Measurements from ENCODE around the gene FRRS1L.

Gene FRRS1L

DNA sequence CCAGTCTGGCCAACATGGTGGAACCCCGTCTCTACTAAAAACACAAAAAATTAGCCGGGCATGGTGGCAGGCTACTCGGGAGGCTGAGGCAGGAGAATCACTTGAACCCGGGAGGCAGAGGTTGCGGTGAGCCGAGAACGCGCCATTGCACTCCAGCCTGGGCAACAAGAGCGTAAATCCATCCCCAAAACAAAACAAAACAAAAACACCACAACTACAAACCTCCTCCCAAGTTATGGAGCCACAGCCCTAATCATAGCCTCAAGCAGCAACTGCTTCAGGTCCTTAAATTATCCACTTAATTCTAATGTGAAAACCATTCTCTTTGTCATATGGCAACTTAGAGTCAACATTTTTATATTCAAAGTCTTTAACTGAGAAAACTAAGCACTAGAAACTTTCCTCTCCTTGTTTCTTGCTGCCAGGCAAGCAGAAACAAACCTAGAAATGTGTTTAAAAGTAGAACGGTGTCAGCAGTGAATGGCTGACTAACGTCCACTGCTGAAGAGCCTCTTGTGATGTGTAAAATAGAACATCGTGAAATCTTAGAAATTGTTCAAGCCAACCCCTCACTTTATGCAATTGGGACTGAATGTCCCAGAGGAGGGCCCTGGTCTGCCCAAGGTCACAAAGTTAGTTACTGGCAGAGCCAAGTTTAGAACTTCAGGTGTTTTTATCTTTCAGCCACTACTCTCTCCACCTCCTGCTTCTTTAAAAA, 53.0 kb downstream of the FRRS1L start:
- H3K27me3 Mint-ChIP-seq: no peaks in the 10 kb centered on the region
- H3K9me3 Mint-ChIP-seq: no peaks in the 10 kb centered on the region
- no peak for DNase-seq
- peaks cover 89% of the 10 kb centered on the region for H3K4me1 Mint-ChIP-seq
- H3K36me3 Mint-ChIP-seq (ENCODE audit: low read depth): peaks cover 27% of the 10 kb centered on the region
- ATAC-seq: no peak
- peak overlapping the region; percentile 74 for H3K27ac Mint-ChIP-seq
- peak overlapping the region; percentile 33 for H3K4me3 Mint-ChIP-seq

DNA sequence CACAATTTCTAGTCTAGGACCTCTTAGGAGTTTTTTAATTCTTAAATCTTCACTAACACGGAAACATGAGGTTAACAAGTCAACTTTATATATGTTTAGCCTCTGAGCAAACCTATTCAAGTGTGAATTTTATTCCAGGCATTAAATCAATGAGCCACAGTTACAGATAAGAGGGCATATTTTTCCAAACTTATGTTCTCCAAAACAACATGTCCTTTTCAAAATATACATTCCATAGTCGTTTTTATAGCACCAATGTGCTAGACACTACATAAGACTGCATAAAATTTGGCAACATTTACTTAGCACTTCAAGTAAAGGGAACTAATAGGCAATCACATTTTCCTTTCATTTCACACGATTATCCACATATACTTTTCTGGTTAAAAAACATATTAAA, 53.8 kb downstream of the FRRS1L start:
- H3K4me3 Mint-ChIP-seq: no peak overlapping the region
- H3K36me3 Mint-ChIP-seq (ENCODE audit: low read depth): peaks cover 27% of the 10 kb centered on the region
- H3K27ac Mint-ChIP-seq: peak overlapping the region; percentile 36
- H3K9me3 Mint-ChIP-seq: no peaks in the 10 kb centered on the region
- no peak for ATAC-seq
- H3K27me3 Mint-ChIP-seq: no peaks in the 10 kb centered on the region
- peaks cover 94% of the 10 kb centered on the region for H3K4me1 Mint-ChIP-seq
- no peak for DNase-seq

DNA sequence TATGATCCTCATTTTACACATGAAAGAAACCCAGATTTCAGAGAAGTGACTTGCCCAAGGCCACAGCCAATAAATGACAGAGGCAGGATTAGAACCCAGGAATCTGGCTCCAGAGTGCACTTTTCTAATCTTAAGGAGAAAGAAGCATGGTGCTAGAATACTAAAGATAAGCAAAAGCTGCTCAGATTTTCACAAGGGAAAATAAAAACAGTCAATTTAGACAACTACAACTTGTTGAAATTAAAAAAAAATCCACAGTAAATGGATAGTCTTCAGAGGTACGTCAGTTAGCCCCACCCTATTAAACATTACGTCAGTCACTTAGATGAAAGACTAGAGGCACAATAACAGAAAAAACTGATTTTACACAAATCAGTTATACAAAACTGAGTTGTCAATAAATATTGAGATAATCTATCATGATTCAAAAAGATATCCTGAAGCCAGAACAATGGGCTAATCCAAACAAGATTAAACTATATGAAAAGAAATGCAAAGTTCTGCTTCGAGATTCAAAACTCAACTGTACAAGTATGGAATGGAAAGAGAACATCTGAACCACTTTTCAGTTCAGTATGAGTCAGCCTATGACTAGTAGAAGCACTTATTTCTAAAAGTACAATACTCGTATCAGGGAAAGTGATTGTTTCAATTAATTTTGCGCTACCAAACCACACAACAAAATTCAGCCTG, 56.6 kb downstream of the FRRS1L start:
- Mint-ChIP-seq H3K36me3 (ENCODE audit: low read depth) (peaks cover 20% of the 10 kb centered on the region), H3K4me1 (peaks cover 87% of the 10 kb centered on the region), H3K4me3 (peak overlapping the region; percentile 70), H3K27ac (peak overlapping the region; percentile 90), H3K9me3 (no peaks in the 10 kb centered on the region), H3K27me3 (no peaks in the 10 kb centered on the region)
- DNase-seq (no peak), ATAC-seq (peak; percentile 72)

DNA sequence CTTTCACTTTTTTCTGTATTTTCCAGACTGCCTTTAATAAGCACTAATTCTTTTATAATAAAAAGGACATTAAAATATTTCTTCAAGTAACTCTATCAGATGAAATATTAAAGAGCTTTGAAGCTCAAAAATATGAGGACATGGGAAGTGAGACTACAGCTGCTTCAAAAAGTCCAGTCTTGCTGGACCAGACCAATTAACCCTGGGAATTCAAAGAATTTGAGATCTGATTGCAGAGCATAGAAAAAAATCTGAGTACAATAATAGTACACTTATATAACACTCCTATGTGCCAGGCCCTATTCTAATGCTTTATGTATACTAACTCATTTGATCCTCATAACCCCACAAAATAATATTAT, 57.1 kb downstream of the FRRS1L start:
- peak overlapping the region; percentile 90 for H3K27ac Mint-ChIP-seq
- peaks cover 84% of the 10 kb centered on the region for H3K4me1 Mint-ChIP-seq
- H3K4me3 Mint-ChIP-seq: peak overlapping the region; percentile 70
- no peaks in the 10 kb centered on the region for H3K27me3 Mint-ChIP-seq
- ATAC-seq (no peak), DNase-seq (no peak)
- H3K36me3 Mint-ChIP-seq (ENCODE audit: low read depth): peaks cover 25% of the 10 kb centered on the region
- H3K9me3 Mint-ChIP-seq: no peaks in the 10 kb centered on the region

DNA sequence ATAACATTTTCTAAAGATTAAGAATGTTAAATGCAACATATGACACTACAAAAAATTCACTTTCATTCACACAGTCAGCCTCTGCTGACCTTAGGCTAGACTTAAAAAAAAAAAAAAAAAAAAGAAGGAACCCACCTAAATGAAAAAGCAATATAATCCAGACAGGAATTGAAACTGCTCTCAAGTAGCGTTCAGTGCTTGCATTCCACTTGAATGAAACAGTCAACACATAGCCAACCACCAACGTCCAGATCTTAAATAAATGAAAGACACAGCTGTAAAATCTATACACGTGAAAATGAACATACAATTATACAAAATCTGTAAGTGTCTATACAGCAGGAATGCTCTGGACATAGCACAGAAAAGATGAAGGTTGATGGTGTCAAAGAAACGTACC, 58.7 kb downstream of the FRRS1L start:
- no peak overlapping the region for H3K4me3 Mint-ChIP-seq
- H3K4me1 Mint-ChIP-seq: peaks cover 76% of the 10 kb centered on the region
- ATAC-seq (no peak), DNase-seq (no peak)
- H3K9me3 Mint-ChIP-seq: peaks cover 4% of the 10 kb centered on the region
- H3K27me3 Mint-ChIP-seq: no peaks in the 10 kb centered on the region
- peaks cover 32% of the 10 kb centered on the region for H3K36me3 Mint-ChIP-seq (ENCODE audit: low read depth)
- H3K27ac Mint-ChIP-seq: peak overlapping the region; percentile 65

DNA sequence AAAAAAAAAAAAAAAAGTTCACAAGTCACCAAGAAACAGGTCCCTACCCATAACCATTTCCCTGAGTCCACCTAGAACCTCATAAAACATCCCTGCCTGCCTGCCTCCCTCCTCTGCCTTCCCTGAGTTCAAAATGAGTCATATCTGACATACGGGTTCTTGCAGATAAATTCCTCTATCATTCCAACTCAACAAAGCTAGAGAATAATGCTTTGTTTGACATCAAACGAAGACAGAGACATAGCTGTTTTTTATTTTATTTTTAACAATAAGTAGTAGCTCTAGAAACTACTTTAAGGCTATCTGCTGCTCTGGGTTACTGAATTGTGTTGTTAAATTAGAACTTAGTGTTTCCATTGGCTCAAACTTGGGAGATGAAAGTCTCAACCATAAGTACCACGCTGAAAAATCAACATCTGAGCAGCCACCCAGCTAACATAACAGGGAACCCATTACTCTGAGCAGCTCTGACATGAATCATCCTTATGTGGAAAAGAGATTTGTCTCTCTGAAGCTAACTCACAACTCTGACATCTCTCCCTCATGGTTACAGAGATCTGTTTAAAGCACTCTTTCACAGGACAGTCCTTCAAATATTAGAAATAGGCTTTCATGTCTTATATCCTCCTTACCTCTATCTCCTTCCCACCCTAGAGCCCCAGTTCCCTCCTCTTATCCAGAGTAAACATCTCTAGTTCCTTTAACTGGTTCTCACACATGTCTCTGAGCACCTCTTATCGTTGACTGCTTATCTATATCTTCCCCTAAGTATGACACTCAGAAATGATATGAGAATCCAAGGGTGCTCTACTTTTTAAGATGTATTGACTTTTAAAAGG, 59.4 kb downstream of the FRRS1L start:
- Mint-ChIP-seq H3K4me3 (peak overlapping the region; percentile 27), H3K9me3 (peaks cover 5% of the 10 kb centered on the region), H3K27me3 (no peaks in the 10 kb centered on the region), H3K36me3 (ENCODE audit: low read depth) (peaks cover 39% of the 10 kb centered on the region), H3K27ac (peak overlapping the region; percentile 86), H3K4me1 (peaks cover 75% of the 10 kb centered on the region)
- ATAC-seq (peak; percentile 86), DNase-seq (no peak)

DNA sequence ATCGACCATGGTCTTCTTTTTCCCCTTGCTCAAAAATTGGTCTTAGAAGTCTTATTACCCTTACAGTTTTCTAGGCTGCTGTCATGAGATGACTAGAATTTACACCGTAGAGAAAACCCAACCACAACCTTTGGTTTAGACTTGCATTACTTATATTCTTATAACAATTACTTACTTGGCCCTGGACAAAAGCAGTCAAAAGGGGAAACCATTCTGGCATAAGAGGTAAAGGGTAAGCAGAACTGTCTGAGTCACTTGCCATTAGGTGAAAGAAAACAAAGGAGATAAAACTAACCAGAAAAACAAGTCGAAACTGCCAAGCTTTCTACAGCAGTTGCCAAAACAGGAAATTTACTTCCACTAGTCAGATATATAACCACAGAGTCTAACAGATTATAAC, 65.2 kb downstream of the FRRS1L start:
- Mint-ChIP-seq H3K27ac (peak overlapping the region; percentile 93), H3K9me3 (peaks cover 5% of the 10 kb centered on the region), H3K27me3 (no peaks in the 10 kb centered on the region), H3K4me3 (peak overlapping the region; percentile 32), H3K36me3 (ENCODE audit: low read depth) (peaks cover 62% of the 10 kb centered on the region), H3K4me1 (peaks cover 71% of the 10 kb centered on the region)
- ATAC-seq: peak; percentile 94
- DNase-seq: no peak

DNA sequence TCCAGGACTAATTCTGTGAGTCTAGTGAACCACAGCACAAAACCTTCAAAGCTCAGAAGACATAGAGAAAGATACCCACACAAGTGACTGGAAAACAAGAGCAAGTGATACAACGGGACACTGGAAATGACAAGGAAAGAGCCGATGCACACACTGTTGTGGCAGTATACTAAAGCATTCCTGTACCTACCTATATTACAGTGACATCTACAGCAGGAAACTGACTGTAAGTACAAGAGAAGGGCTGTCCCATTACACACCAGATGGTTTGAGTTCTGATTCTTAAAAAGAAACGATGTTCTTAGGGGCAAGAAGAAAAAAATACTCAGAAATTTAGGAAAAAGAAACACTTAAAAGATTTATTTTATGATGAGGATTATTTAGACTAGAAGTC, 65.8 kb downstream of the FRRS1L start:
- H3K4me1 Mint-ChIP-seq: peaks cover 72% of the 10 kb centered on the region
- DNase-seq: no peak

DNA sequence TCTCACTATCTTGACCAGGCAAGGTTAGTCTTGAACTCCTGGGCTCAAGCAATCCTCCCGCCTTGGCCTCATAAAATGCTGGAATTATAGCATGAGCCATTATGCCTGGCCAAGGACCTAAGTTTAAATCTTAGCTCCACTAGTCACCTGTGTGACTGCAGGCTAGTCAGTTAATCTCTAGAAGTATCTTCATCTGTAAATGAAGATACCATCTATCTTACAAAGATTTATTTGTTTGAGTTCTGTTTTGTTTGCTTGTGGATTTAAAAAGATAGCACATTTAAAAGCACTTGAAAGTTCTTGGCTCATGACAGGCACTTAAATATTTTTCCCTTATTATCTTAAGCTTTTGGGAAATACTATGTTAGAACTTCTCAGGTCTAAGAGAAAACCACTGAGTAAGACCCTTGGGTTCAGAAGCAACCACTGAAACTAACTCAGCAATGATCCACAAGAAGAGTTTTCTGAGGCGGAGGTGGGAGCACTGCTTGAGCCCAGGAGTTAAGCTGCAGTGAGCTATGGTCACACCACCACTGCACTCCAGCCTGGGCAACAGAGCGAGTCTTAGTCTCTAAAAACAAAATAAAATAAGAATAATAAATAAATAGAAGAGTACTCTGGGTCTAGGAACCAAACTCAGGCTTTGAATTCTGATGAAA, 66.4 kb downstream of the FRRS1L start:
- peaks cover 5% of the 10 kb centered on the region for H3K9me3 Mint-ChIP-seq
- no peak for ATAC-seq
- peak overlapping the region; percentile 93 for H3K27ac Mint-ChIP-seq
- peaks cover 76% of the 10 kb centered on the region for H3K4me1 Mint-ChIP-seq
- peaks cover 57% of the 10 kb centered on the region for H3K36me3 Mint-ChIP-seq (ENCODE audit: low read depth)
- H3K27me3 Mint-ChIP-seq: no peaks in the 10 kb centered on the region
- H3K4me3 Mint-ChIP-seq: peak overlapping the region; percentile 32
- DNase-seq: no peak

More for the DNA sequence above, 65.8 kb downstream of the FRRS1L start:
- Mint-ChIP-seq H3K27me3 (no peaks in the 10 kb centered on the region), H3K27ac (peak overlapping the region; percentile 93), H3K4me3 (peak overlapping the region; percentile 32), H3K9me3 (peaks cover 5% of the 10 kb centered on the region), H3K36me3 (ENCODE audit: low read depth) (peaks cover 57% of the 10 kb centered on the region)
- ATAC-seq: peak; percentile 35

DNA sequence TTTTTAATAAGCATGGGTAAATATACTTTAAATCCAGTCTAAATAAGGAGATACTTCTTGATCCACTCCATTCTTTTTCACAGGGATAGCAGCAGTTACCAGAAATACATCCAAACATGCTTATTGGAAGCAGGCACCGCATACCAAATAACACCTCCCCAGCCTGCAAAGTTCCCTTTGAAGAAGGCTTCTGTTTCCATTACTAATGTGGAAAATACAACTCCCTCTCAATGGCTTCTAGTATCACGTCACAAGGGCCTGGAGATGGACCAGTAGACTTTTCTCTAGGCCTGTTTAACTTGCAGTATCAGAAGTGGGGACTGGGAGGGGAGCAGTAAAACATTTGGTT, 68.1 kb downstream of the FRRS1L start:
- DNase-seq (no peak), ATAC-seq (peak; percentile 24)
- Mint-ChIP-seq H3K36me3 (ENCODE audit: low read depth) (peaks cover 57% of the 10 kb centered on the region), H3K27ac (peak overlapping the region; percentile 78), H3K4me1 (peaks cover 84% of the 10 kb centered on the region), H3K4me3 (peak overlapping the region; percentile 22), H3K9me3 (peaks cover 5% of the 10 kb centered on the region), H3K27me3 (no peaks in the 10 kb centered on the region)

DNA sequence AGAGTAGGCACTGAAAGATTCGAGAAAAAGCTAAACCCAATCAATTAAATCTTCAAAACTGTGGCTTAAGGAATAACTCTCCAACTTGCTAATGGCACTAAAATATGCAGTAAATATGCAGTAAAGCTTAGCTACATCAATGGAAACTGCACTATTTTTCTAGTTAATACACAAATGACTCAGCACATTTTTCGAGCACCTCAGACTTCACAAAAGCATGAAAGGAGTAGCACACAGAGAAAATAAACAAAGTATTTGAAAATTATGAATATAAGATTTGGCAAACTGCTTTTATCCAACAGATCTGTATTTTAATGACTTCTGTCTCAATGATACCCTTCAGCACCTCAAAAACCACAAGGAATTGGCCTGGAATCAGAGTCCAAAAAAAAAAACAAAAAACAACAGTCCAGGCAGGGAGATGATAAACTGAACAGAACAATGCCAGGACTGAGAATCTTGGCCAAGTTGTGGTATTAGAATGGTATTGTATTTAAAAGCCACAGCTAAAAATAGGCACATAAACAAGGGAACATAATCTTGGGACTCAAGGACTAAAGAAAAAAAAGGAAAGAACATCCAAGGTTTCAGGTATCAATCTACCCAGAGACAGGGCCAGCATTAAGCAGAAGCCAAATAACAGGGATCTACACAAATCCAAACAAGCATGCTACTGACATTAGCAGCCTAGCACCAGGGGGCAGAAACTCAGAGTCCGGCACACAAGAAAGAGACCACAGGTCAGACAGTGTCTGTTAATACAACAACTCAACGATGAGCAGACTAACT, 68.7 kb downstream of the FRRS1L start:
- peak overlapping the region; percentile 78 for H3K27ac Mint-ChIP-seq
- peaks cover 1% of the 10 kb centered on the region for H3K9me3 Mint-ChIP-seq
- DNase-seq (no peak), ATAC-seq (no peak)
- peak overlapping the region; percentile 22 for H3K4me3 Mint-ChIP-seq
- no peaks in the 10 kb centered on the region for H3K27me3 Mint-ChIP-seq
- peaks cover 56% of the 10 kb centered on the region for H3K36me3 Mint-ChIP-seq (ENCODE audit: low read depth)
- H3K4me1 Mint-ChIP-seq: peaks cover 88% of the 10 kb centered on the region

DNA sequence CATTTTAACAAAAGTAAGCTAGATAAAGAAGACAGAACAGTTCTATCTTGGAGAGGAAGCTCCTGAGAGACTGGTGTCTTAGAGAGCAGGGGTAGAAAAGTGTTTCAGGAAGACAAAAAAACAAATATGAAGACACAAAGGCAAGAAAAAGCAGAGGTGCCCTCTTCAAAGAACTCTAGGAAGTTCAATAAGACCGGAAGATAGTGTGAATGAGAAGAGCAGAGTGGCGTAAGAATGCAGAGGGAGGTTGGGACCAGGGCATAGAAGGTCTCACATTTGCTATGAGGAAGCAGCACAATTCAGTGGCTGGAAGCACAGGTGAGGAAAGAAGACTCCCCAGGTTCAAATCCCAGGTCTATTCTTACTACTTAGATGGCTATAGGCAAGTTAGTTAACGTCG, 69.9 kb downstream of the FRRS1L start:
- H3K4me3 Mint-ChIP-seq: peak overlapping the region; percentile 1
- DNase-seq: no peak
- H3K36me3 Mint-ChIP-seq (ENCODE audit: low read depth): peaks cover 58% of the 10 kb centered on the region

DNA sequence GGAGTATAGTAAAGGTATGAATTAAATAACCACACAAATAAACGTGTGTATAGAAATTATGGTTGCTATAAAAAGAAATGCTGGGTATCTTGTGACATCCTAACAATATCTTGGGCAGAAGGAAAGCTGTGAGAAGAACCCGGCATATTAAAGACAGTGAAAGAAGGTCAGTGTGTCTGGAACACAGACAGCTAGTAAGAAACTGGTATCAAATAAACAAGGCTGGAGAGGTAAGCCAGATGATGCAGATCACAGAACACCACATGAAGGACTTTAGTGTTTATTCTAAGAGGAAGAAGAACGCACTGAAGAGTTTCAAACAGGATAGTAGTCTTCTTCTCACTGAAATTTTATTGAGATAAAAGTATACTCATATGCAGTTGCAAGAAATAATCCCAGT, 71.7 kb downstream of the FRRS1L start:
- H3K27me3 Mint-ChIP-seq: no peaks in the 10 kb centered on the region
- ATAC-seq: no peak
- H3K36me3 Mint-ChIP-seq (ENCODE audit: low read depth): peaks cover 64% of the 10 kb centered on the region
- no peak overlapping the region for H3K4me3 Mint-ChIP-seq
- peaks cover 79% of the 10 kb centered on the region for H3K4me1 Mint-ChIP-seq
- no peak for DNase-seq
- no peak overlapping the region for H3K27ac Mint-ChIP-seq
- H3K9me3 Mint-ChIP-seq: no peaks in the 10 kb centered on the region

More for the DNA sequence above, 69.9 kb downstream of the FRRS1L start:
- Mint-ChIP-seq H3K4me1 (peaks cover 89% of the 10 kb centered on the region), H3K27me3 (no peaks in the 10 kb centered on the region), H3K9me3 (no peaks in the 10 kb centered on the region), H3K27ac (peak overlapping the region; percentile 80)
- no peak for ATAC-seq

DNA sequence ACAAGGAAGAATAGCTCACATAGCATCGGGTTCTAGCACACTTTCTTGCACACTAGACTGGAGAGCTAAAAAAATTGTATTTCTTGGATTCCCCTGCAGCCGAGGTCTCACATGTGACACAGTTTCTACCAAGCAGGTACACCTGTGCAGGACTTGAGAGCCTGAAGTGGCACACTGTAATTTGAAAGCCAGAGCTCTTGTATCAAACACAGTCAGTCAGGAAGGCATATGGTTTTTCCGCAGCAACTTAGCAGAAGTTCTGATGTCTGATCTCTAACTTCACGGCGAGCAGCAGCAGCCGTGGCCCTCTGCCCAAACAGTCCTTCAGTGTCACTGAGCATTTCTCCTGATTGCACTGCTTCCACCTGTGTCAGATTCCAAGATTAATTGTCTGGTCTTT, 72.8 kb downstream of the FRRS1L start:
- Mint-ChIP-seq H3K36me3 (ENCODE audit: low read depth) (peaks cover 65% of the 10 kb centered on the region), H3K27me3 (no peaks in the 10 kb centered on the region), H3K9me3 (no peaks in the 10 kb centered on the region), H3K27ac (no peak overlapping the region), H3K4me3 (no peak overlapping the region), H3K4me1 (peaks cover 71% of the 10 kb centered on the region)
- DNase-seq: no peak
- ATAC-seq: no peak
